SK-N-SH (cell line): ENCODE measurements around the gene ABCG4.

Experiments
- CTCF ChIP-seq: fragments of 200-600 bp; sonication (generic); IDR thresholded peaks from 2 replicates; pipeline ENCODE4 v1.6.1; 2017; ENCODE audit warnings: antibody characterized with exemption, mild to moderate bottlenecking, moderate library complexity
- TF ChIP-seq, protein P1 (sequence below): IDR thresholded peaks from 2 replicates; pipeline ENCODE4 v1.4.0; 2012; ENCODE audit warnings: low read depth

- TF ChIP-seq CTCF, result no peak
- TF ChIP-seq, protein P1, sequence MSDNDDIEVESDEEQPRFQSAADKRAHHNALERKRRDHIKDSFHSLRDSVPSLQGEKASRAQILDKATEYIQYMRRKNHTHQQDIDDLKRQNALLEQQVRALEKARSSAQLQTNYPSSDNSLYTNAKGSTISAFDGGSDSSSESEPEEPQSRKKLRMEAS, result no peak
These were observed 22.1 kb upstream of the ABCG4 start for GRCh38 chr11:119126675-119127268.
